Mesothelial cell of epicardium (in vitro differentiated cells): ENCODE data around the gene TECRL. TPM values are rescaled to one million over a fixed set of nuclear protein-coding genes. Genes with fewer than 3 reads are reported as not detected.

ENCODE experiments used
- DNase-seq, 2 experiments: peaks; one replicate each; pipeline ENCODE4 v3.0.0; 2021; ENCODE audit warnings: low spot score in 2 of 2; ENCODE audit not compliant: unreplicated experiment in 2 of 2
- H3K27ac Mint-ChIP-seq: 2 replicates; pipeline ENCODE4 v1.8.0; 2021; ENCODE audit warnings: mixed read lengths
- H3K27me3 Mint-ChIP-seq: 2 replicates; pipeline ENCODE4 v1.8.0; 2021; ENCODE audit warnings: low read depth, mixed read lengths
- H3K36me3 Mint-ChIP-seq: 2 replicates; pipeline ENCODE4 v1.8.0; 2021; ENCODE audit warnings: mixed read lengths
- H3K4me1 Mint-ChIP-seq: 2 replicates; pipeline ENCODE4 v1.8.0; 2021; ENCODE audit warnings: mixed read lengths
- H3K4me3 Mint-ChIP-seq: 2 replicates; pipeline ENCODE4 v1.8.0; 2021; ENCODE audit warnings: mild to moderate bottlenecking, moderate library complexity, mixed read lengths
- H3K9me3 Mint-ChIP-seq: 2 replicates; pipeline ENCODE4 v1.8.0; 2021; ENCODE audit warnings: mixed read lengths
- CTCF ChIP-seq: fragments of 200-600 bp; sonication (generic); IDR thresholded peaks from one replicate; pipeline ENCODE4 v1.5.0; 2021; ENCODE audit warnings: antibody characterized with exemption; ENCODE audit not compliant: unreplicated experiment
- total RNA-seq: library from RNA; stranded (reverse); gene quantifications from 3 replicates; pipeline ENCODE4 v1.2.1, GENCODE V29; 2021

TECRL gene
- total RNA-seq, 1 donor from 2014 or later: 0.94 TPM

GRCh38 chr4:64248186-64248585 is 161.1 kb downstream of the TECRL start:
- Mint-ChIP-seq H3K27me3 (no peaks in the 10 kb centered on the region), H3K4me3 (no peak overlapping the region), H3K27ac (no peak overlapping the region), H3K36me3 (no peaks in the 10 kb centered on the region), H3K9me3 (peaks cover 13% of the 10 kb centered on the region), H3K4me1 (no peaks in the 10 kb centered on the region)
- TF ChIP-seq CTCF: no peak
- no peak for DNase-seq

DNA sequence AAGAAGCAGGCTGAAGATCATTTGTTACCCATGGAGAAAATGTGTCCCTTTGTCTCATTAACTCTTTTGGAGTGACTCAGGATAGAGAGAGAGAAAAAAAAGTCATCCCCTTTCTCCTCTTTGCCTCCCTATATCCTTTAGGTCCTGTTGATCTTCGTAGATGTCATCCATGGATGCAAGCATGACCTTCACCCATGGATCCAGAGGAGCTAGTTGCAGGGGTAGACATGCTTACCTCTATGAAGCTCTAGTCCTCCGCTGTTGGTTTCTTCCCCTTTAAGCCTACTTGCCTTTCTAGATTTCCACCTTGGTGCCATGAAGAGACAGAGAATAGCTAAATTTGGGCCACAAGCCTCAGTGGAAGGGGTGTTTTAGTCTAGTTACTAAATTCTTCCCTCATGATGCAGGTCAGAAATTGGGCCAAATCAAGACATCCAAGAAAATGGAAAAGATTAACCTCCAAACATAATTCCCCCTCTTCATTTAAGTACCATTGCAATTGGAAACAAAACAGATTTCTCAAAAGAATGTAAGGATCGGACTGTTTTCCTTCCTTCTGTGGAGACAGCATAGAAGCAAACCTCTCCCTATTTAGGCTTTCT is 178.4 kb downstream of the TECRL start:
- Mint-ChIP-seq H3K4me3 (no peak overlapping the region), H3K4me1 (no peaks in the 10 kb centered on the region), H3K27ac (no peak overlapping the region), H3K27me3 (no peaks in the 10 kb centered on the region), H3K9me3 (peaks cover 69% of the 10 kb centered on the region), H3K36me3 (peaks cover 19% of the 10 kb centered on the region)
- no peak for TF ChIP-seq CTCF
- DNase-seq: no peak
